ENCODE data around the gene CYSTM1.

CYSTM1 gene

DNA sequence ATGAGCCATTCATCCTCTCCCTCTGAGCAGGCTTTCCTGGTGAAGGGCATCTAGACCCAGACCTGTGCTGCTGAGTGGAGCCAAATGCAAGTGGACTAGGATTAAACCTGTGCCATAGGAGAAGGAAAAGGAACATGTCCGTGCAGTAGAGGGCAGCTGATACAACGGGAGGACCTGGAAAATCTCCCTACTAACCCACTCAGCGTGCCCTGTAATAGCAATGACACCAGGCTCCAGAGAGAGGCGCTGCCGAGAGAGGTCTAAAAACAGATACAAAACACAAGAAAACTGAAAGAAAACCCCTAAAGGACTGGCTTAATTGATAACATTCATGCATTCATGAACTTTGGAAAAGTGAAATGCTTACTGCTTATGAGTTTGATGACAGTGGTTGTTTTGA, 67.1 kb downstream of the CYSTM1 start:
- no peak overlapping the region for H3K4me3 ChIP-seq (ENCODE audit: control insufficient read depth, low read depth, low read length)
- TF ChIP-seq, protein P1, sequence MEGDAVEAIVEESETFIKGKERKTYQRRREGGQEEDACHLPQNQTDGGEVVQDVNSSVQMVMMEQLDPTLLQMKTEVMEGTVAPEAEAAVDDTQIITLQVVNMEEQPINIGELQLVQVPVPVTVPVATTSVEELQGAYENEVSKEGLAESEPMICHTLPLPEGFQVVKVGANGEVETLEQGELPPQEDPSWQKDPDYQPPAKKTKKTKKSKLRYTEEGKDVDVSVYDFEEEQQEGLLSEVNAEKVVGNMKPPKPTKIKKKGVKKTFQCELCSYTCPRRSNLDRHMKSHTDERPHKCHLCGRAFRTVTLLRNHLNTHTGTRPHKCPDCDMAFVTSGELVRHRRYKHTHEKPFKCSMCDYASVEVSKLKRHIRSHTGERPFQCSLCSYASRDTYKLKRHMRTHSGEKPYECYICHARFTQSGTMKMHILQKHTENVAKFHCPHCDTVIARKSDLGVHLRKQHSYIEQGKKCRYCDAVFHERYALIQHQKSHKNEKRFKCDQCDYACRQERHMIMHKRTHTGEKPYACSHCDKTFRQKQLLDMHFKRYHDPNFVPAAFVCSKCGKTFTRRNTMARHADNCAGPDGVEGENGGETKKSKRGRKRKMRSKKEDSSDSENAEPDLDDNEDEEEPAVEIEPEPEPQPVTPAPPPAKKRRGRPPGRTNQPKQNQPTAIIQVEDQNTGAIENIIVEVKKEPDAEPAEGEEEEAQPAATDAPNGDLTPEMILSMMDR (conservative IDR thresholded peaks at IDR 0.05; ENCODE audit: control insufficient read depth, insufficient read depth, low read depth, low read length) = peak; percentile 28
- DNase-seq (ENCODE audit: low read depth) = peak; percentile 37

DNA sequence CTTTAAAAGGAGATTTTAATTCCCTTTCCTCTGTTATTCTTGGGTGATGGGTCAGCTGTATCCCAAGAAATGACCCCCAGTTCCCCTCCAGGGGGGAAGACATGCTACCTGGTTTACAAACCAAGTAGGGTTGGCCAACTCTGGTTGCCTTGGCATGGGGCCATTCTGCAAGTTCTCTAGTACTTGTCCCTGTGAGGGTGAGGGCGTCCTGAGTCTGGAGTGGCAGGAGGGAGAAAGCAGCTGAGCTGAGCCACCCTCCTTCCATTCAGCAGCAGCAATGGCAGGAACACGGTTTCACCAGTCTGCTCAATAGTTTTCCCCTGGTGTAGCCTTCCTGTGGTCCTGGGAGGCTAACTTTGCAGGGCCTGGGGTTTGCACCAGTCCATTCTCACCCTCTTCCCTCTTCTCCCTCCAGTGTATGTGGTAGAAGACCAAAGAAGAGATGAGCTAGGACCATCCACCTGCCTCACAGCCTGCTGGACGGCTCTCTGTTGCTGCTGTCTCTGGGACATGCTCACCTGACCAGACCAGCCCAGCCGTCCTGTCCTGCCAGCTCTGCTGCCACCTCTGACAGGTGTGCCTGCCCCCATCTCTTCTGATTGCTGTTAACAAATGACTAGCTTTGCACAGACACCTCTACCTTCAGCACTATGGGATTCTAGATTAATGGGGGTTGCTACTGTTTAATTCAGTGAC, 68.0 kb downstream of the CYSTM1 start:
- H3K4me3 ChIP-seq (ENCODE audit: control insufficient read depth, low read depth, low read length) = no peak overlapping the region
- DNase-seq (ENCODE audit: low read depth) = no peak
- TF ChIP-seq, protein P1 (conservative IDR thresholded peaks at IDR 0.05; ENCODE audit: control insufficient read depth, insufficient read depth, low read depth, low read length) = no peak

DNA sequence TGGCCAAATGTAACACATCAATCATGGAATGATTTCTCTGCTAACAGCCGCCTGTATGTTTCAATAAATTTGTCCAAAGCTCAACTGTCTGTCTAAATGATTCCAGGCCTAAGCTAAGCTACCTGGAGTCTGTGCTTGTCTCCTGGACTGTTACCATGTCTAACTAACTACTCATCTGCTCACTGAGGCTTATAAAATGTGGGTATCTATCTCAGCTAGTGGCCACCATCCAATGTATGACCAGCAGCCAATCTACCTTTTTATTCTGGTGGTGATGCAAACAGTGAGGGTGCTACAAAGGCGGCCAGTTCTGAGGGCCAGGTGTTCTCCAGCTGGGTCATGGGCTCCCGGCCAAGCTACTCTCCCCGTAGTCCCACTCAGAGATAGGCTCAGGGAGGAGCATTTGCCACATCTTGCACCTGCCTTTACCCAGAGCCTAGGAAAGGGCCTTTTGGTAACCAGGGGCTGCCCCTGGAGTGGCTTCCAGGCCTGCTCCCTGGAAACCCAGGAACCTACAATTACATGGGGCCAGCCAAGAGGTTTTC, 68.8 kb downstream of the CYSTM1 start:
- H3K4me3 ChIP-seq (ENCODE audit: control insufficient read depth, low read depth, low read length) = no peak overlapping the region
- DNase-seq (ENCODE audit: low read depth) = no peak
- TF ChIP-seq, protein P1 (conservative IDR thresholded peaks at IDR 0.05; ENCODE audit: control insufficient read depth, insufficient read depth, low read depth, low read length) = no peak

DNA sequence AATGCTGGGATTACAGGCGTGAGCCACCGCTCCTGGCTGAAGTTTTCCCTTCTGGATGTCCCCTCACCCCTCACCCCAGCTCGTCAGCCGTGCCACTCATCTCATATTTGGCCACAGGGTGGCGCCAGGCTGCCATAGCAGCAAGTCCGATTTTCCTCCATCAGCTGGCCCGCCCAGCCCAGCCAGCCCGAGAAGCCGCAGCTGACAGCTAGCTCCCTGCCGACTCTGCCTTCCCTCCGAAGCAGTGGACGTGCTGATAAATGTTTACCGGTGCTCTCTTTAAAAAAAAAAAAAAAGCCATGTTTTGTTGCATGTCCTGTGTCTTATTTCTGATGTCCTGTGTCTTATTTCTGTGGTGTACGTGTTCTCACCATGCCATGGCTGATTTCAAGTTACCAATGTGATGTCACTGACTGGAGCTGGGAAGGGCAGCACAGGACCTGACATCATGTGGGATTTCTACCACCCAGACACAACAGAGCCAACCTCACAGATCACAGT, 69.6 kb downstream of the CYSTM1 start:
- TF ChIP-seq, protein P1 (conservative IDR thresholded peaks at IDR 0.05; ENCODE audit: control insufficient read depth, insufficient read depth, low read depth, low read length) = peak; percentile 70
- H3K4me3 ChIP-seq (ENCODE audit: control insufficient read depth, low read depth, low read length) = no peak overlapping the region
- DNase-seq (ENCODE audit: low read depth) = peak; percentile 84

DNA sequence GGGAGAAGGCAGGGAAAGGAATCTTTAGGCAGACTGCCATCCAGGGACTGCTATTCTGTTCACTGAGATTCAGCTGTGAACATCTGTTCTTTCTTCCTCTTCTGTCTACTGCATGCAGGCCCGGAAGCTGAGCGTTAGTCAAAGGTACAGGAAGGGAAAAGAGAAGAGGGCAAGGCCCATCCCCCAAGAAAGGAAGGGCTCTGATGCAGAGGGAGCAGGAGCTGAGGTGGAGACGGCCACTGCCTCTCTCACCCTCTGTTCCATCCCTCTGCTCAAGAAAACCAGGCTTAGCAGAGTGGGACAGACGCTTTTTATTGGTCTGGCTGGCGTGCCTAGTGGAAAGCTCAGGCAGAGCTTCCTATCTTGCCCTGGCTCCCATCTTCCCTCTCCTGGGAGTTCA, 70.4 kb downstream of the CYSTM1 start:
- no peak for DNase-seq (ENCODE audit: low read depth)
- TF ChIP-seq, protein P1 (conservative IDR thresholded peaks at IDR 0.05; ENCODE audit: control insufficient read depth, insufficient read depth, low read depth, low read length) = no peak
- H3K4me3 ChIP-seq (ENCODE audit: control insufficient read depth, low read depth, low read length) = no peak overlapping the region

DNA sequence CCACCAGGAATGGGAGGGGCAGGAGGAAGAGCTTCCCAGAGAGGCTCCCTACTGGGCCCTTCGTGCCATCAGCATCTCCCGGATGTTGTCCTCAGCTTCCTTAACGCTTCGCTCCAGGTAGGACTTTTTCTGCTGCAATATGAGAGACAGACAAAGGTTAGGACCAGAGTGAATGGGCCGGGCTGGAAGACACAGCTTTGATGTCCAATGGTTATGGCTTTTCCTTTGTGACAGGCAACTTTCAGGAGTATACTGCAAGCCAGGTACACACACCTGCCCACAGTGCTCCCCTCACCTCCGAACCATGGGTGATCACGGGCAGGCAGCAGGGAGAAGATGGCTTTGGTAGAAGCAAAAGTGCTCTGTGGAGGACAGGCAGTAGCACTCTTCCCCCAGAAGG, 70.9 kb downstream of the CYSTM1 start:
- TF ChIP-seq, protein P1 (conservative IDR thresholded peaks at IDR 0.05; ENCODE audit: control insufficient read depth, insufficient read depth, low read depth, low read length) = no peak
- H3K4me3 ChIP-seq (ENCODE audit: control insufficient read depth, low read depth, low read length) = no peak overlapping the region
- DNase-seq (ENCODE audit: low read depth) = no peak
